Loucy (cell line): ENCODE measurements around the gene NBAS.

Experiments used
- H2AFZ ChIP-seq: fragments of 200-600 bp; sonication (generic); 2 replicates; pipeline ENCODE4 v1.6.0; 2016; ENCODE audit warnings: antibody characterized with exemption, mild to moderate bottlenecking, low read length, moderate library complexity
- H3F3A ChIP-seq: fragments of 200-600 bp; 2 replicates; pipeline ENCODE4 v1.6.0; 2016; ENCODE audit warnings: antibody characterized with exemption, low read depth, mild to moderate bottlenecking
- H3K27me3 ChIP-seq: fragments of 200-600 bp; sonication (generic); 2 replicates; pipeline ENCODE4 v1.6.1; 2014; ENCODE audit warnings: low read length, mild to moderate bottlenecking; ENCODE audit not compliant: insufficient read depth, poor library complexity, severe bottlenecking
- H3K36me3 ChIP-seq: fragments of 200-600 bp; sonication (generic); 2 replicates; pipeline ENCODE4 v1.6.1; 2016; ENCODE audit warnings: low read length; ENCODE audit not compliant: insufficient read depth
- H3K4me1 ChIP-seq: fragments of 200-600 bp; sonication (generic); 2 replicates; pipeline ENCODE4 v1.5.1; 2014; ENCODE audit warnings: low read length, mild to moderate bottlenecking; ENCODE audit not compliant: insufficient read depth, poor library complexity, severe bottlenecking
- H3K4me2 ChIP-seq: fragments of 200-600 bp; sonication (generic); 2 replicates; pipeline ENCODE4 v1.6.0; 2014; ENCODE audit warnings: antibody characterized with exemption, low read length, low read depth, mild to moderate bottlenecking; ENCODE audit not compliant: poor library complexity, severe bottlenecking
- H3K4me3 ChIP-seq: fragments of 200-600 bp; sonication (generic); 2 replicates; pipeline ENCODE4 v1.5.1; 2014; ENCODE audit warnings: low read length, mild to moderate bottlenecking, mixed read lengths; ENCODE audit not compliant: poor library complexity, severe bottlenecking
- H3K79me2 ChIP-seq: fragments of 200-600 bp; sonication (generic); 2 replicates; pipeline ENCODE4 v1.6.1; 2014; ENCODE audit warnings: low read length; ENCODE audit not compliant: insufficient read depth
- H3K9ac ChIP-seq: fragments of 200-600 bp; sonication (generic); 2 replicates; pipeline ENCODE4 v1.6.0; 2014; ENCODE audit warnings: mild to moderate bottlenecking, low read depth, low read length, moderate library complexity; ENCODE audit not compliant: poor library complexity, severe bottlenecking
- H3K9me2 ChIP-seq: fragments of 200-600 bp; sonication (generic); replicated peaks from 2 replicates; pipeline ENCODE4 v1.6.1; 2016; ENCODE audit warnings: low read depth, low read length, mixed read lengths
- H3K9me3 ChIP-seq: fragments of 200-600 bp; sonication (generic); 2 replicates; pipeline ENCODE4 v1.6.1; 2014; ENCODE audit warnings: mild to moderate bottlenecking, antibody characterized with exemption, low read length, low read depth; ENCODE audit not compliant: insufficient read depth
- H4K20me1 ChIP-seq: fragments of 200-600 bp; sonication (generic); 2 replicates; pipeline ENCODE4 v1.6.0; 2014; ENCODE audit warnings: antibody characterized with exemption, low read length, mild to moderate bottlenecking; ENCODE audit not compliant: insufficient read depth, poor library complexity, severe bottlenecking
- CTCF ChIP-seq: fragments of 200-600 bp; sonication (generic); conservative IDR thresholded peaks from 2 replicates; pipeline ENCODE4 v1.5.1; 2014; ENCODE audit warnings: mild to moderate bottlenecking, antibody characterized with exemption, low read length
- EZH2phosphoT487 ChIP-seq: fragments of 200-600 bp; IDR thresholded peaks from 2 replicates; pipeline ENCODE4 v1.6.1; 2018; ENCODE audit warnings: antibody characterized with exemption, mild to moderate bottlenecking, moderate library complexity, borderline replicate concordance

NBAS gene

GRCh38 chr2:15547115-15547876 is 13.8 kb downstream of the NBAS start:
- H3K27me3 ChIP-seq = no peaks in the 10 kb centered on the region
- no peak overlapping the region for H2AFZ ChIP-seq
- H3F3A ChIP-seq = no peaks in the 10 kb centered on the region; the same call in 1 of the 2 replicates
- no peak for TF ChIP-seq EZH2phosphoT487
- no peak for TF ChIP-seq CTCF
- H3K4me2 ChIP-seq = no peak overlapping the region
- H3K36me3 ChIP-seq = peaks cover 46% of the 10 kb centered on the region
- no peaks in the 10 kb centered on the region for H3K9me2 ChIP-seq
- no peak overlapping the region for H3K9ac ChIP-seq
- peaks cover 50% of the 10 kb centered on the region for H3K79me2 ChIP-seq
- H3K9me3 ChIP-seq = no peaks in the 10 kb centered on the region
- no peak overlapping the region for H3K4me3 ChIP-seq
- peaks cover 19% of the 10 kb centered on the region for H4K20me1 ChIP-seq
- H3K4me1 ChIP-seq = no peaks in the 10 kb centered on the region

- TF ChIP-seq EZH2phosphoT487 = no peak
- TF ChIP-seq CTCF = peak; percentile 72
- H3F3A ChIP-seq = no peaks in the 10 kb centered on the region; the same call in 1 of the 2 replicates
- no peaks in the 10 kb centered on the region for H3K27me3 ChIP-seq
- no peaks in the 10 kb centered on the region for H3K4me1 ChIP-seq
- H3K9me2 ChIP-seq = no peaks in the 10 kb centered on the region
- H3K9me3 ChIP-seq = no peaks in the 10 kb centered on the region
- H3K4me3 ChIP-seq = no peak overlapping the region
- H2AFZ ChIP-seq = no peak overlapping the region
- no peak overlapping the region for H3K9ac ChIP-seq
- H3K36me3 ChIP-seq = peaks cover 41% of the 10 kb centered on the region; the same call in 1 of the 2 replicates
- peaks cover 19% of the 10 kb centered on the region for H4K20me1 ChIP-seq
- H3K4me2 ChIP-seq = no peak overlapping the region
- peaks cover 47% of the 10 kb centered on the region for H3K79me2 ChIP-seq
Observed at GRCh38 chr2:15546297-15547098, 14.6 kb downstream of the NBAS start.

GRCh38 chr2:15544227-15544626 is 16.9 kb downstream of the NBAS start:
- Histone ChIP-seq H2AFZ (no peak overlapping the region), H3K36me3 (peaks cover 42% of the 10 kb centered on the region; the same call in 1 of the 2 replicates)

More at GRCh38 chr2:15544227-15544626, 16.9 kb downstream of the NBAS start:
- Histone ChIP-seq H3K9ac (no peak overlapping the region), H3K9me2 (no peaks in the 10 kb centered on the region), H3F3A (no peaks in the 10 kb centered on the region; the same call in 1 of the 2 replicates), H3K4me1 (no peaks in the 10 kb centered on the region), H3K27me3 (no peaks in the 10 kb centered on the region), H3K4me3 (no peak overlapping the region), H3K9me3 (no peaks in the 10 kb centered on the region), H4K20me1 (peaks cover 19% of the 10 kb centered on the region), H3K4me2 (no peak overlapping the region), H3K79me2 (peaks cover 51% of the 10 kb centered on the region)
- no peak for TF ChIP-seq EZH2phosphoT487
